Lower lobe of right lung (tissue), 2 donors: ENCODE results near the gene STXBP4. TPM values are rescaled to one million over a fixed set of nuclear protein-coding genes. Genes with fewer than 3 reads are reported as not detected.

Experiments
- ATAC-seq, 2 donors: fragments of 200-7000 bp; cut with Tn5 transposase; one replicate each; pipeline ENCODE4 v1.9.1; 2020 to 2022; ENCODE audit warnings: mild to moderate bottlenecking in 2 of 2, moderate library complexity in 2 of 2
- DNase-seq: peaks from one replicate; pipeline ENCODE4 v3.0.0-alpha.2; 2020
- H3K27ac ChIP-seq: fragments of 200-600 bp; one replicate; pipeline ENCODE4 v1.8.0; 2022
- H3K27me3 ChIP-seq: fragments of 200-600 bp; one replicate; pipeline ENCODE4 v1.8.0; 2022; ENCODE audit warnings: low read depth
- H3K36me3 ChIP-seq: fragments of 200-600 bp; one replicate; pipeline ENCODE4 v1.8.0; 2022; ENCODE audit warnings: mild to moderate bottlenecking
- H3K4me1 ChIP-seq: fragments of 200-600 bp; one replicate; pipeline ENCODE4 v1.8.0; 2022
- H3K4me3 ChIP-seq: fragments of 200-600 bp; one replicate; pipeline ENCODE4 v1.8.0; 2022; ENCODE audit warnings: mild to moderate bottlenecking
- H3K9me3 ChIP-seq: fragments of 200-600 bp; one replicate; pipeline ENCODE4 v1.8.0; 2022
- intact Hi-C: fragments of 100-400 bp; cut with DNase I; formaldehyde crosslinking; loops from one replicate; pipeline ENCODE4 v1.11.0; 2022
- total RNA-seq: library from RNA; stranded (reverse); fragmentation: NEBNext Ultra II Directional; extraction: Animal tissue kit (Norgen Biotek cat#: 25700); gene quantifications from one replicate; pipeline ENCODE4 v1.2.1, GENCODE V29; 2021
- TF ChIP-seq, protein P1 (sequence below): fragments of 200-600 bp; IDR thresholded peaks from one replicate; pipeline ENCODE4 v1.8.0; 2022; ENCODE audit warnings: antibody characterized with exemption, mild to moderate bottlenecking
- donor health status: DM: no; HTN: yes; CAD: no; lungs with severe emphysema.

Gene STXBP4
- total RNA-seq, 1 donor from 2014 or later: 11.8 TPM

DNA sequence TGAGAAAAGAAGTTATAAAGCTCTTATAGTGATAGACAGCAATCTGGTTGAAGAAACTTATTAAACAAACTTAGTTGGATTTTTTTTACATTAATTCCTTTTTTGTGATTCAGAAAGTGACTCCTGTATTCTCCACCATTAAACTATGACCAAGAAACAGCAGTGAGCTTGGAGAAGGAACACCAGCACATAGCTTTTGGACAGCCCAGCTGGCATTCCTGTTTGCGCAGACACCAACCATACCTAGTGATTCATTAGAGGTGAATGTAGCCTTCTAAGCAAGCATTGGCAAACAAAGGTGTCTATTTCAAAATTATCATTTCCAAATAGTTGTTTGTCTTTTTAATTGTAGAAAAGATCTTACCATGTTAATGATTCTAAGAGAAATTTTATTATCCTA, 94.4 kb downstream of the STXBP4 start:
- Histone ChIP-seq H3K4me3 (no peak overlapping the region), H3K27me3 (no peaks in the 10 kb centered on the region), H3K4me1 (no peaks in the 10 kb centered on the region), H3K27ac (no peak overlapping the region), H3K36me3 (no peaks in the 10 kb centered on the region), H3K9me3 (no peaks in the 10 kb centered on the region)
- TF ChIP-seq, protein P1, sequence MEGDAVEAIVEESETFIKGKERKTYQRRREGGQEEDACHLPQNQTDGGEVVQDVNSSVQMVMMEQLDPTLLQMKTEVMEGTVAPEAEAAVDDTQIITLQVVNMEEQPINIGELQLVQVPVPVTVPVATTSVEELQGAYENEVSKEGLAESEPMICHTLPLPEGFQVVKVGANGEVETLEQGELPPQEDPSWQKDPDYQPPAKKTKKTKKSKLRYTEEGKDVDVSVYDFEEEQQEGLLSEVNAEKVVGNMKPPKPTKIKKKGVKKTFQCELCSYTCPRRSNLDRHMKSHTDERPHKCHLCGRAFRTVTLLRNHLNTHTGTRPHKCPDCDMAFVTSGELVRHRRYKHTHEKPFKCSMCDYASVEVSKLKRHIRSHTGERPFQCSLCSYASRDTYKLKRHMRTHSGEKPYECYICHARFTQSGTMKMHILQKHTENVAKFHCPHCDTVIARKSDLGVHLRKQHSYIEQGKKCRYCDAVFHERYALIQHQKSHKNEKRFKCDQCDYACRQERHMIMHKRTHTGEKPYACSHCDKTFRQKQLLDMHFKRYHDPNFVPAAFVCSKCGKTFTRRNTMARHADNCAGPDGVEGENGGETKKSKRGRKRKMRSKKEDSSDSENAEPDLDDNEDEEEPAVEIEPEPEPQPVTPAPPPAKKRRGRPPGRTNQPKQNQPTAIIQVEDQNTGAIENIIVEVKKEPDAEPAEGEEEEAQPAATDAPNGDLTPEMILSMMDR: no peak
- DNase-seq (no peak), ATAC-seq (no peak)
- intact Hi-C loops: no loop called here

DNA sequence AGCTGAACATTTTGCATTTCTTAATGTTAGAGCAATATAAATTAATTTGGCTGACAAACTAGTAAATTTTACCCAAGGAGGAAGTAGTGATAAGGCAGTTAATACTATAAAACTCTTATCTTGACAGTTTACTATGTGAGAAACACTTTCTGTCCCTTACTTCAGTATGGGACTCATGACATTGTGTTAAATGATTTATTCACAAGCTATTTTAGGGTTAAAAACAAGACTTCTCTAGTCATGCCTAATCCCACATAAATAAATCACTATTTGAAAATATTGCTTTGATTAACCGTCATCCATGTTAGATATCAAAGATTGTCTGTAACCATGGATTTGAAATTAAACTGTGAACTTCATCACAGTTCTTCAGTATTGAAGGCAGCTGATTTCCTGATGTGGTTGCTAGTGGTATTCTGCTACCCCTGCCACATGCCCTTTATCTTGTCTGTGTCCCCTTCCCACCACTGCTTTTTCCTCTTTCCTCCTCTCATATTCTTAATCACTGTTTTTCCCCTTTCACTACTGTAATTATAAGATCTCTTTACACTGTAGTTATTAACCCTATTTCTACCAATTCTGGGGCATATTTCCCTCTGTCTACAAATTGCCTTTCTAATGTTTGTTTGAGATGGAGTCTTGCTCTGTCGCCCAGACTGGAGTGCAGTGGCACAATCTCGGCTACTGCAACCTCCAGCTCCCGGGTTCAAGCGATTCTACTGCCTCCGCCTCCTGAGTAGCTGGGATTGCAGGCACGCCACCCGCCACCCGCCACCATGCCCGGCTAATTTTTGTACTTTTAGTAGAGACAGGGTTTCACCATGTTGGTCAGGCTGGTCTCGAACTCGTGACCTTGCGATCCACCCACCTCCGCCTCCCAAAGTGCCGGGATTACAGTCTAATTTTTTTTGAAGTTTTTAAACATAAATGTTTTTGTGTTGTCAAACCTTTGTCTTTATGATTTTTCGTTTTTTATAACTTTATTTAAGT, 95.6 kb downstream of the STXBP4 start:
- H3K36me3 ChIP-seq: no peaks in the 10 kb centered on the region
- intact Hi-C loops: no loop called here
- TF ChIP-seq, protein P1: no peak

DNA sequence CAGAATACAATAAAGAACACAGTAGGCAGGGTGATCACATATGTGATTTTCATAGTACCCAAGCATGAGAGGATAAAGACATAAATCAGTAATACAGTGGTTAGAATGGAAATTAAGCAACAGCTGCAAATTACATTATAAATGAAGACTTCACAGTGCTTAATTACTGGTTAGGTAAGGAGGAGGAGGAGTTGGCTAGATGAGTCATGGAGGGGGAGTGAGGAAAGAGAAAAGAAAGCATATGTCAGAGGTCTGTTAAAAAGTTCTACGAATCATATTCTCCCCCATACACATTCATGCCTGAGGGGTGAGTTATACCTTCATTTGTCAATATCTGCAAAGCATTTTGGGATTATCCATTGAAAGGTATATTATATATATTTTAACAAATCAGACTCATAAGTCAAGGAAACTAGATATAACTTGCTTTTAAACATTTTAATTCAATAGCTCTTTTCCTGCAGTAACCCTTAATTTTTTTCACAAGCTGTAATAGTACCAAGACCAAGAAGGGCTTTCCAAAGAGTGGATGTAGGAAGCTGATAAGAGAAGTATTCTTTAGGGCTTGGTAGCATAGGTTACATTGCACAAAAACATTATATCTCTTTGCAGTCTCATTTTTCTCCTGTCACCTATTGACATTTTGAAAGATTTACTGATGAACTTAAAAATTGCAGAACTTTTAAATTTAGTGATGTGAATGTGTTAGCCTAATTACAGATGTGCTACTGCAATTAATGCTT, 99.3 kb downstream of the STXBP4 start:
- DNase-seq: no peak
- no peaks in the 10 kb centered on the region for H3K36me3 ChIP-seq
- H3K27me3 ChIP-seq: no peaks in the 10 kb centered on the region
- TF ChIP-seq, protein P1: no peak
- no peak overlapping the region for H3K4me3 ChIP-seq
- intact Hi-C loops: no loop called here
- H3K9me3 ChIP-seq: no peaks in the 10 kb centered on the region
- no peaks in the 10 kb centered on the region for H3K4me1 ChIP-seq
- ATAC-seq: no peak
- no peak overlapping the region for H3K27ac ChIP-seq

More for the DNA sequence above, 95.6 kb downstream of the STXBP4 start:
- DNase-seq: no peak
- Histone ChIP-seq H3K4me3 (no peak overlapping the region), H3K27me3 (no peaks in the 10 kb centered on the region), H3K27ac (no peak overlapping the region), H3K4me1 (no peaks in the 10 kb centered on the region), H3K9me3 (no peaks in the 10 kb centered on the region)
- no peak for ATAC-seq

DNA sequence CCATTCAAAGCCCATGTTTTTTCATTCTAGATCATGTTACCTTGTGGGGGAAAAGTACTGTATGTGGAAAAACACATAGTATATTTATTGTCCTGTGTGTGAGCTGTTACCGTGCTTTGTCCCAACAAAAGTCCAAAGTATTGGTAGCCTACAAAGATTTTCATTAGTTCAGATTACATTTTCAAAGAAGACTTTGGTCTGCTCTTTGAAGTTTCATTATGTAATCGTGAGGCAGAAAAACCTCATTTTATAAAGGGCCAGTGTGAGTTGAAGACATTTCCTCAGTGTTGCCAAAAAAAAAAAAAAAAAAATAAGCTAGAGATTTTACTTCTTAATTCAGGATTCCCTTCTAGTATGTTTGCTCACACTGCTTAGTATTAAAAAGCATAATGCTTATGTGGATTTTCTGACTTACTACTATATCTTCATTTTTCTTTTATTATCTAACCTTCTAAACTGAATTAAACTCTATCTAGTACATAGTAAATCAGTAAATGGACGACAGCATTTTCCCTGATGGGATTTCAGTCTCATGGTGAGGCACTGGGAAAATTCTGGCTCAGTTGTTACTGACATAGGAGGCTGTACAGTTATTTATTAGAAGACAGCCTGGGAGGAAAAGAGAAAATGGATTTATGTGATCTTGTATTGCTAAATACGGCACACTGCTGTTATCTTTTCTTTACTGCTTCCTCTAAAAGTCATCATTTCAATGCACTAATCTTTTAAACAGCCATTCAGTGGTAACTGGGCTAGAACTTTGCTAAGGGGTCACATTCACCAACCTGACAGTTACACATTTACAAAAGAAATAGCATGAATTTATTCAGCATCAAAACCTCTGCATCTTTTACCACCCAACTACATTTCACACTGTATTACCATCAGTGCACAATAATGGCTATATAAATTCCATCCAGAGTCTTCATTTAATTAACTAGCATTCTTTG, 100.6 kb downstream of the STXBP4 start:
- DNase-seq: no peak
- TF ChIP-seq, protein P1: no peak
- no peak overlapping the region for H3K27ac ChIP-seq

More for the DNA sequence above, 100.6 kb downstream of the STXBP4 start:
- ATAC-seq: no peak
- Histone ChIP-seq H3K4me3 (no peak overlapping the region), H3K4me1 (no peaks in the 10 kb centered on the region), H3K27me3 (no peaks in the 10 kb centered on the region), H3K9me3 (no peaks in the 10 kb centered on the region), H3K36me3 (no peaks in the 10 kb centered on the region)
- intact Hi-C loops: no loop called here
